Measurements from ENCODE around the gene ZNF654. TPM values are rescaled to one million over a fixed set of nuclear protein-coding genes. Genes with fewer than 3 reads are reported as not detected.
A peak's percentile ranks its signal among the peaks of the same experiment; 100 is the strongest.

ZNF654 gene
- total RNA-seq, 4 donors from 2014 or later: 12.0 to 25.4 (median 13.3) TPM

DNA sequence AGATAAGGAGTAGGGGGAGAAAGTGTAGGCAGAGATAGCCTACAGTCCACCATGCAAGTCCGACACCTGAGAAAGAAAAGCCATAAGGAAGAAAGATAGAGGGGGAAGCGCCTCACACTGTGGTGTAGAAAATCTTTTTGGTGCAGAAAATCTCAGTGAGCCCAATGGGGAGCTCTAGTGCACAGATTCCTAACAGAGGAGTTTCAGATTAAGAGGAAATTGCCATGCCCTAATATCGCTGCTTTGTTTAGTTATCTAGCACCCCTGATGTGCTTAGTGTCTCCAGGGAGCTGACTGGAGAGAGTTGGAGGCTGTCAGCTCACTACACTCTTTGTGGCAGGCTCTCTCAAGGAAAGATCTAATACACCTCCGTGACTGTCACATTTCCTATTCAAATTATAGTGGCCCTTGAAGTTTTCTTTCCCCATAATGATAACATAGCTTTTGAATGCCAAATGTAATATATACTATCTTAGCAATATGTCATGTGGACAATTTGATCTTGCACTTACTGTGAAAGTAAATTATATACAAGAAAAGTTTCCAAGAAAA is 34.0 kb upstream of the ZNF654 start:
- ATAC-seq: no peak
- Histone ChIP-seq H3K27ac (no peak overlapping the region), H3K4me1 (no peaks in the 10 kb centered on the region), H3K36me3 (no peaks in the 10 kb centered on the region), H3K4me3 (no peak overlapping the region), H3K9me3 (peaks cover 0 to 15% (median 0%) of the 10 kb centered on the region in 3 donors), H3K27me3 (no peaks in the 10 kb centered on the region)
- no peak for TF ChIP-seq EP300 (IDR thresholded peaks at IDR 0.05)
- TF ChIP-seq POLR2AphosphoS5 (IDR thresholded peaks at IDR 0.05): no peak
- no peak for TF ChIP-seq POLR2A (IDR thresholded peaks at IDR 0.05)
- TF ChIP-seq CTCF (IDR thresholded peaks at IDR 0.05): no peak
- 51 to 71% methylated on average over 4 of the region's 4 CpGs for WGBS, 2 donors (ENCODE audit: low coverage in 1 of 2)

GRCh38 chr3:88028876-88029275 is 30.2 kb upstream of the ZNF654 start:
- Histone ChIP-seq H3K36me3 (no peaks in the 10 kb centered on the region), H3K27ac (no peak overlapping the region), H3K9me3 (peaks cover 0 to 15% (median 0%) of the 10 kb centered on the region in 3 donors), H3K4me1 (peaks cover 0 to 18% (median 2%) of the 10 kb centered on the region in 3 donors), H3K4me3 (no peak overlapping the region), H3K27me3 (no peaks in the 10 kb centered on the region)
- ATAC-seq: no peak
- WGBS, 2 donors (ENCODE audit: low coverage in 1 of 2): 100% methylated on average over 2 of the region's 2 CpGs; no CpG with 5 or more reads in 1 of the 2 donors
- TF ChIP-seq CTCF (IDR thresholded peaks at IDR 0.05) (no peak), POLR2A (IDR thresholded peaks at IDR 0.05) (no peak)

DNA sequence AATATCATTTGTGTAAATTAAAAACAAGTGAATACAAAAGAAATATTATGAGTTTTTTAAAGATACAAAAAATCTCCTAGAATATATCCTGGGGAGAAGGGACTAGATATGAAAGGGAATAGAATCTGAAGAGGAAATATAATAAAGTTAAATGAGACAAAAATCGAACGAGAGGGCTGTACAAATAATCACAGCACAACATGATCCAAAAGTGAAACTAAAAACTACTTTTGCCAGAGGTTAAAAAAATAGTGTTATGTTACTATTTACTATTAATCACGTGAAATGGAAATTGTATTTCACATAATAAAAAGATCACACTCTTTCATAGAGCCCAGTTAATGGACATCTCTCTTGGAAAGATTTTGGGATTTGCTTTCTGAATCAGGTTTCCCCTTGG is 28.8 kb upstream of the ZNF654 start:
- peaks cover 0 to 15% (median 0%) of the 10 kb centered on the region in 3 donors for H3K9me3 ChIP-seq
- TF ChIP-seq EP300 (IDR thresholded peaks at IDR 0.05) (no peak), CTCF (IDR thresholded peaks at IDR 0.05) (no peak)
- no peak overlapping the region for H3K27ac ChIP-seq
- peaks cover 0 to 24% (median 2%) of the 10 kb centered on the region in 3 donors for H3K4me1 ChIP-seq
- H3K4me3 ChIP-seq: no peak overlapping the region
- no peaks in the 10 kb centered on the region for H3K27me3 ChIP-seq
- H3K36me3 ChIP-seq: no peaks in the 10 kb centered on the region
- 36 to 47% methylated on average over 3 of the region's 3 CpGs for WGBS, 2 donors (ENCODE audit: low coverage in 1 of 2)
- no peak for ATAC-seq

DNA sequence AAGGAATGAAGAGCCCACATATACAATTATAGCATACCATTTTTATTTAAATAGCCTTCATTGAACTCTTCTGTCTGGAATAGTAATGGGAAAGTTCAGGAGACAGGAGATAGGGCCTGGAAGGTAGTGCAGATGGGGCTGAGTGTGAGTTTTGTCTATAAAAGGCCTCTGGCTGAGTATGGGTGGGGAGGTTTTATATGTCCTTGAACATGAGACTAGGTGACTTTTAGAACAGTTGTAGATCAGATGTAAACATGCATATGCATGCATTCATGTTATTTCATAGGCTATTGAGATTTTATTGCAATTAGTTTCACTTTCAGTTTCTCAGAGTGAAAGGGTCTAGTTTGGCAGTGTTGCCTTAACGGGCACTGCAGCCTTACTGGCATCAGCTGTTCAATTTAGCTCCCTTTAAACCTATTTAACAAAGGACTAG is 27.4 kb upstream of the ZNF654 start:
- H3K4me1 ChIP-seq: peaks cover 0 to 24% (median 2%) of the 10 kb centered on the region in 3 donors
- H3K36me3 ChIP-seq: no peaks in the 10 kb centered on the region
- ATAC-seq: peak; percentile 43
- H3K27ac ChIP-seq: peak overlapping the region; percentile 57 to 74 (median 68)
- H3K4me3 ChIP-seq: peak overlapping the region; percentile 39 to 54
- 0% methylated on average over 1 of the region's 1 CpG for WGBS, 2 donors (ENCODE audit: low coverage in 1 of 2)
- TF ChIP-seq CTCF (IDR thresholded peaks at IDR 0.05) (no peak), EP300 (IDR thresholded peaks at IDR 0.05) (no peak), POLR2AphosphoS5 (IDR thresholded peaks at IDR 0.05) (no peak), POLR2A (IDR thresholded peaks at IDR 0.05) (no peak)
- H3K9me3 ChIP-seq: peaks cover 0 to 5% (median 0%) of the 10 kb centered on the region in 3 donors
- no peaks in the 10 kb centered on the region for H3K27me3 ChIP-seq

DNA sequence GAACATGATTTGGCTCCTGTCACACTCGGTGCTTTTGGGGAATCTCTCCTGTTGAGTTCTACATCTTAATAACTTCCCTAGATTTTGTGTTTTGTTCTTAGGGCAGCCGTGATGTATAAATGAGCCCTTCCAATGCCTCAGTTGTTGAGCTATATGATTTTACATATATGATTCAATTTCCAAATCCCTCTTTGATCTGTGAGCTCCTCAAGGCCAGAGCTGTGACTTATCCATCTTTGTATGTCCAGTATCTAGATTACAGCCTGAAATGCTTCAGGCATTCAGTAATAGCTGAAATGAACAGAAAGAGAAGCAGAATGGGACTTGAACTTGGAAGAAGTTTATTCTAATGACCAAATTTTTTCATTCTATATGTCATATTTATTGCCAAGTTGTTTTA is 26.8 kb upstream of the ZNF654 start:
- Histone ChIP-seq H3K4me3 (peak overlapping the region; percentile 39 to 54), H3K27ac (peak overlapping the region; percentile 57 to 74 (median 68)), H3K27me3 (no peaks in the 10 kb centered on the region), H3K4me1 (peaks cover 0 to 24% (median 2%) of the 10 kb centered on the region in 3 donors), H3K36me3 (no peaks in the 10 kb centered on the region), H3K9me3 (no peaks in the 10 kb centered on the region)
- ATAC-seq: no peak
- WGBS, 2 donors (ENCODE audit: low coverage in 1 of 2): 25 to 30% methylated on average over 2 of the region's 2 CpGs
- no peak for TF ChIP-seq EP300 (IDR thresholded peaks at IDR 0.05)
- TF ChIP-seq POLR2A (IDR thresholded peaks at IDR 0.05): no peak
- TF ChIP-seq POLR2AphosphoS5 (IDR thresholded peaks at IDR 0.05): no peak
- TF ChIP-seq CTCF (IDR thresholded peaks at IDR 0.05): no peak

Measured in gastroesophageal sphincter (tissue), 4 donors.